ENCODE measurements around the gene ZBTB2. TPM values are rescaled to one million over a fixed set of nuclear protein-coding genes. Genes with fewer than 3 reads are reported as not detected.

ZBTB2 gene
- total RNA-seq, 3 donors from 2014 or later (not counting 1 experiment from before 2014, with no cell fraction given) = 27.4 to 36.9 (median 29.9) TPM

DNA sequence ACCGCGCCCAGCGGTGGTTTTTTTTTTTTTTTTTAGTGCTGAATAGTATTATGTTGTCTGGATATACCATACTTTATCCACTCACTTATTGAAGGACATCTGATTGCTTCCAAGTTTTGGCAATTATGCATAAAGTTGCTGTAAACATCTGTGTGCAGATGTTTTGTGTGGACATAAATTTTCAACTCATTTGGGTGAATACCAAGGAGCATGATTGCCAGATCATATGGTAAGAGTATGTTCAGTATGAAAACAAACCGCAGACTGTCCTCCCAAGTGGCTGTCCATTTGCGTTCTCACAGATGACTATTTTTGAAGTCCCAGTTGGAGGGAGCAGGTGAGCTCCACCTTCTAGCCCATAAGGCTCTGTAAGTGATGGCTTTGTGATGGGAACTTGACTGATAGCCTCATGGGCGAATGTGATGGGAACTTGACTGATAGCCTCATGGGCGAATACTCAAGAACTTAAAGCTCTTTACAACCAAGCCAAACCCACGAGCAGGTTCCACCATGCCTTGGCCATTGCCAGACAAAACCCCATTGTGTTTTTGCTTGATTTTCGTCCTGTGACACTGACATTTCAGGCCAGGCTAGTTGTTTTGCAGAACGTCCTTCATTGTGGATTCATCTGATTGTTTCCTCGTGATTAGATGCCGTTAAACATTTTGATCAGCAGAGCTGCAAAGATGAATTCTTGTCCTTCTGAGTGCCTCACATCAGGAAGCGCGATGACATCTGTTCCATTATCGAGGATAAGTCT, 51.0 kb downstream of the ZBTB2 start:
- Histone ChIP-seq H3K36me3 (ENCODE audit: control insufficient read depth, insufficient read depth, low read length) (no peaks in the 10 kb centered on the region), H3K27me3 (ENCODE audit: control insufficient read depth, insufficient read depth, low read length) (no peaks in the 10 kb centered on the region), H3K4me3 (ENCODE audit: low read length) (no peak overlapping the region), H3K4me1 (ENCODE audit: control insufficient read depth, insufficient read depth, low read length) (no peaks in the 10 kb centered on the region), H3K27ac (ENCODE audit: low read length) (no peak overlapping the region), H3K9me3 (ENCODE audit: control insufficient read depth, insufficient read depth, low read length) (no peaks in the 10 kb centered on the region)
- Mint-ChIP-seq H3K27ac (no peak overlapping the region), H3K4me1 (no peaks in the 10 kb centered on the region), H3K4me3 (no peak overlapping the region), H3K36me3 (no peaks in the 10 kb centered on the region), H3K27me3 (ENCODE audit: low read depth in 2 of 2) (no peaks in the 10 kb centered on the region), H3K9me3 (no peaks in the 10 kb centered on the region)
- TF ChIP-seq, protein P1, sequence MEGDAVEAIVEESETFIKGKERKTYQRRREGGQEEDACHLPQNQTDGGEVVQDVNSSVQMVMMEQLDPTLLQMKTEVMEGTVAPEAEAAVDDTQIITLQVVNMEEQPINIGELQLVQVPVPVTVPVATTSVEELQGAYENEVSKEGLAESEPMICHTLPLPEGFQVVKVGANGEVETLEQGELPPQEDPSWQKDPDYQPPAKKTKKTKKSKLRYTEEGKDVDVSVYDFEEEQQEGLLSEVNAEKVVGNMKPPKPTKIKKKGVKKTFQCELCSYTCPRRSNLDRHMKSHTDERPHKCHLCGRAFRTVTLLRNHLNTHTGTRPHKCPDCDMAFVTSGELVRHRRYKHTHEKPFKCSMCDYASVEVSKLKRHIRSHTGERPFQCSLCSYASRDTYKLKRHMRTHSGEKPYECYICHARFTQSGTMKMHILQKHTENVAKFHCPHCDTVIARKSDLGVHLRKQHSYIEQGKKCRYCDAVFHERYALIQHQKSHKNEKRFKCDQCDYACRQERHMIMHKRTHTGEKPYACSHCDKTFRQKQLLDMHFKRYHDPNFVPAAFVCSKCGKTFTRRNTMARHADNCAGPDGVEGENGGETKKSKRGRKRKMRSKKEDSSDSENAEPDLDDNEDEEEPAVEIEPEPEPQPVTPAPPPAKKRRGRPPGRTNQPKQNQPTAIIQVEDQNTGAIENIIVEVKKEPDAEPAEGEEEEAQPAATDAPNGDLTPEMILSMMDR (IDR thresholded peaks at IDR 0.05) = no peak
- 92% methylated on average over 12 of the region's 15 CpGs for WGBS (ENCODE audit: insufficient coverage)
- intact Hi-C loops (cut with micrococcal nuclease) = no loop called here
- no peak for ATAC-seq
- no peak for DNase-seq

DNA sequence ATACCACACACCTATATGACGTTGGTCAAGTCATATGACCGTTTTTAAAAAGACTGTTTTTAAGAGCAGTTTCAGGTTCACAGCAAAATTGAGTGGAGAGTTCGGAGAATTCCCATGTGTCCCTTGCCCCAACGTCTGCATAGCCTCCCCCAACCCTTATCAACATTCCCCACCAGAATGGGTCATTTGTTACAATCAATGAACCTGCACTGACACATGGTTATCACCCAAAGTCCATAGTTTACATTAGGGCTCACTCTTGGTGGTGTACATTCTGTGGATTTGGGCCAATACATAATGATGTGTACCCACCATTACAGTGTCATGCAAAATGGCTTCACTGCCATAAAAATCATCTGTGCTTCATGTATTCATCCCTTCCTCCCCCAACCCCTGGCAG, 52.0 kb downstream of the ZBTB2 start:
- no peak for ATAC-seq
- H3K36me3 Mint-ChIP-seq = no peaks in the 10 kb centered on the region
- 83% methylated on average over 4 of the region's 4 CpGs for WGBS (ENCODE audit: insufficient coverage)

DNA sequence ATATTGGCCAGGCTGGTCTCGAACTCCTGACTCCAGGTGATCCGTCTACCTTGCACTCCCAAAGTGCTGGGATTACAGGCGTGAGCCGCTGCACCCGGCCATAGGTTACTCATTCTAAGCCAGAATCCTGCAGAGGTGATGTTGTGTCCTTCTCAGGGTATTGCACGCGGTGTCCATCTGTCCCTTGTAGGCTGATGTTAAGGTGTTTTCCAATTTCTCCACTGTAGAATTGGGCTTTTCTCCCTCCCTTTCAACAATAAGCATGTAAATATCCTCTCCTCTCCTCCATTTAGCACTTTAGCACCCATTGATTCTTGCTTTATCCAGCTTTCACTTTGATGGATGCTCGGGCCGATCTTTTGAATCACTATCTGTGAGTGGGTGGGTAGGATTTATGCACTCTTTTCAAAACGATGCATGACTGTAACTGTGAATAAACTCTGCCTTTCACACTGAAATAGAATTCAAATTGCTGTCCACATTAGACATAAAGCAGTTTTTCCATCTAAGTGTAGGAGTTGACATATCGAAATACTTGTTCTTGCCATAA, 52.6 kb downstream of the ZBTB2 start:
- H3K27me3 Mint-ChIP-seq (ENCODE audit: low read depth in 2 of 2) = no peaks in the 10 kb centered on the region
- no peaks in the 10 kb centered on the region for H3K36me3 ChIP-seq (ENCODE audit: control insufficient read depth, insufficient read depth, low read length)
- H3K36me3 Mint-ChIP-seq = no peaks in the 10 kb centered on the region
- H3K4me1 ChIP-seq (ENCODE audit: control insufficient read depth, insufficient read depth, low read length) = peaks cover 2% of the 10 kb centered on the region
- ATAC-seq (no peak), DNase-seq (no peak)
- WGBS (ENCODE audit: insufficient coverage) = 95% methylated on average over 8 of the region's 11 CpGs
- no peak overlapping the region for H3K27ac ChIP-seq (ENCODE audit: low read length)
- no peaks in the 10 kb centered on the region for H3K9me3 Mint-ChIP-seq
- intact Hi-C loops (cut with micrococcal nuclease) = no loop called here
- H3K4me3 Mint-ChIP-seq = no peak overlapping the region
- no peak overlapping the region for H3K4me3 ChIP-seq (ENCODE audit: low read length)
- H3K27ac Mint-ChIP-seq = no peak overlapping the region
- TF ChIP-seq, protein P1 (IDR thresholded peaks at IDR 0.05) = no peak
- peaks cover 5% of the 10 kb centered on the region in 2 donors for H3K4me1 Mint-ChIP-seq
- no peaks in the 10 kb centered on the region for H3K27me3 ChIP-seq (ENCODE audit: control insufficient read depth, insufficient read depth, low read length)
- no peaks in the 10 kb centered on the region for H3K9me3 ChIP-seq (ENCODE audit: control insufficient read depth, insufficient read depth, low read length)

More for the DNA sequence above, 52.0 kb downstream of the ZBTB2 start:
- Histone ChIP-seq H3K27me3 (ENCODE audit: control insufficient read depth, insufficient read depth, low read length) (no peaks in the 10 kb centered on the region), H3K4me1 (ENCODE audit: control insufficient read depth, insufficient read depth, low read length) (peaks cover 2% of the 10 kb centered on the region), H3K4me3 (ENCODE audit: low read length) (no peak overlapping the region), H3K36me3 (ENCODE audit: control insufficient read depth, insufficient read depth, low read length) (no peaks in the 10 kb centered on the region), H3K27ac (ENCODE audit: low read length) (no peak overlapping the region), H3K9me3 (ENCODE audit: control insufficient read depth, insufficient read depth, low read length) (no peaks in the 10 kb centered on the region)
- no peak overlapping the region for H3K4me3 Mint-ChIP-seq
- intact Hi-C loops (cut with micrococcal nuclease) = no loop called here
- no peaks in the 10 kb centered on the region for H3K9me3 Mint-ChIP-seq
- H3K27ac Mint-ChIP-seq = no peak overlapping the region
- peaks cover 5% of the 10 kb centered on the region in 2 donors for H3K4me1 Mint-ChIP-seq
- TF ChIP-seq, protein P1 (IDR thresholded peaks at IDR 0.05) = no peak
- DNase-seq = no peak
- no peaks in the 10 kb centered on the region for H3K27me3 Mint-ChIP-seq (ENCODE audit: low read depth in 2 of 2)
